PFSK-1 (cell line): Measurements from ENCODE around the gene BCL3.
A peak's percentile ranks its signal among the peaks of the same experiment; 100 is the strongest.

Source experiments
- FOXP2 ChIP-seq: optimal IDR thresholded peaks from 2 replicates; pipeline ENCODE3; 2011; ENCODE audit warnings: borderline replicate concordance, control low read depth, inconsistent platforms; ENCODE audit not compliant: insufficient read depth; ENCODE audit errors: extremely low read length, extremely low read depth
- POLR2AphosphoS5 ChIP-seq: IDR thresholded peaks from 2 replicates; pipeline ENCODE4 v1.6.1; 2012; ENCODE audit warnings: low read depth, mild to moderate bottlenecking, control low read depth, low read length, moderate library complexity
- SIN3A ChIP-seq: IDR thresholded peaks from 2 replicates; pipeline ENCODE4 v1.6.1; 2012; ENCODE audit warnings: mild to moderate bottlenecking, low read length, moderate library complexity, borderline replicate concordance; ENCODE audit not compliant: insufficient read depth
- TAF1 ChIP-seq: IDR thresholded peaks from 2 replicates; pipeline ENCODE4 v1.6.1; 2012; ENCODE audit warnings: low read length, control low read depth, borderline replicate concordance; ENCODE audit not compliant: insufficient read depth
- TF ChIP-seq, protein P1 (sequence below), 2 experiments: IDR thresholded peaks; 2 replicates each; pipeline versions ENCODE4 v1.6.1 to v1.8.0; 2011 to 2012; ENCODE audit warnings: low read depth in 2 of 2, low read length in 2 of 2, control low read depth in 1 of 2, inconsistent platforms in 1 of 2, mild to moderate bottlenecking in 1 of 2, moderate library complexity in 1 of 2; ENCODE audit not compliant: insufficient read depth in 1 of 2

The BCL3 gene

DNA sequence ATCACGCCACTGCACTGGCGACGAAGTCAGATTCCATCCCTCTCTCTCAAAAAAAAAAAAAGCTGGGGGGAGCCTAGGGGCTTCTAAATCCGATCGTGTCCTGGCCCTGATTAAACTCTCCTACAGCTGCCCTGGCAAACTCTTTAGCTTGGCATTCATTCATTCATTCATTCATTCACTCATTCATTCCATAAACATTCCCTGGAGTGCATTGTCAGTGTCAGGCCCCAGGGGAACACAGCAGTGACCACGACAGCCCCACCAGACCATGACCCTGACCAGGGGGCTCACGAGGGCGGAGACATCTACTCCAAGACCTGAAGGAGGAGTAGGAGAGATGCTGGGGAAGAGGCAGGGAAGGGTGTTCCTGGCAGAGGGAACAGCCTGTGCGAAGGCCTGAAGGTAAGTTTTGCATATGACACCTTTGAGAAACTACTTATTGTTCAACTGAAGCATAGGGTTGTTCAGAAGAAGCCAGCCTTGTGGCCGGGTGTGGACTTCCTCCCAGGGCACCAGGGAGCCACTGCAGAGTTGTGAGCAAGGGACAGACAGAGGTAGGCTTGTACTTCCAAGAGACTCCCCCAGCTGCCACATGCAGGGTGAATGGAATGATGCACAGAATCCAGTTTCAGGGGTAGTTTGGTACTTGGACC lies 25.1 kb upstream of the BCL3 start:
- no peak for TF ChIP-seq POLR2AphosphoS5
- TF ChIP-seq SIN3A: no peak
- no peak for TF ChIP-seq FOXP2
- TF ChIP-seq TAF1: no peak
- TF ChIP-seq, protein P1, sequence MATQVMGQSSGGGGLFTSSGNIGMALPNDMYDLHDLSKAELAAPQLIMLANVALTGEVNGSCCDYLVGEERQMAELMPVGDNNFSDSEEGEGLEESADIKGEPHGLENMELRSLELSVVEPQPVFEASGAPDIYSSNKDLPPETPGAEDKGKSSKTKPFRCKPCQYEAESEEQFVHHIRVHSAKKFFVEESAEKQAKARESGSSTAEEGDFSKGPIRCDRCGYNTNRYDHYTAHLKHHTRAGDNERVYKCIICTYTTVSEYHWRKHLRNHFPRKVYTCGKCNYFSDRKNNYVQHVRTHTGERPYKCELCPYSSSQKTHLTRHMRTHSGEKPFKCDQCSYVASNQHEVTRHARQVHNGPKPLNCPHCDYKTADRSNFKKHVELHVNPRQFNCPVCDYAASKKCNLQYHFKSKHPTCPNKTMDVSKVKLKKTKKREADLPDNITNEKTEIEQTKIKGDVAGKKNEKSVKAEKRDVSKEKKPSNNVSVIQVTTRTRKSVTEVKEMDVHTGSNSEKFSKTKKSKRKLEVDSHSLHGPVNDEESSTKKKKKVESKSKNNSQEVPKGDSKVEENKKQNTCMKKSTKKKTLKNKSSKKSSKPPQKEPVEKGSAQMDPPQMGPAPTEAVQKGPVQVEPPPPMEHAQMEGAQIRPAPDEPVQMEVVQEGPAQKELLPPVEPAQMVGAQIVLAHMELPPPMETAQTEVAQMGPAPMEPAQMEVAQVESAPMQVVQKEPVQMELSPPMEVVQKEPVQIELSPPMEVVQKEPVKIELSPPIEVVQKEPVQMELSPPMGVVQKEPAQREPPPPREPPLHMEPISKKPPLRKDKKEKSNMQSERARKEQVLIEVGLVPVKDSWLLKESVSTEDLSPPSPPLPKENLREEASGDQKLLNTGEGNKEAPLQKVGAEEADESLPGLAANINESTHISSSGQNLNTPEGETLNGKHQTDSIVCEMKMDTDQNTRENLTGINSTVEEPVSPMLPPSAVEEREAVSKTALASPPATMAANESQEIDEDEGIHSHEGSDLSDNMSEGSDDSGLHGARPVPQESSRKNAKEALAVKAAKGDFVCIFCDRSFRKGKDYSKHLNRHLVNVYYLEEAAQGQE (IDR thresholded peaks at IDR 0.05; ENCODE audit: insufficient read depth in 1 of 2, low read depth in 2 of 2, low read length in 2 of 2): no peak

DNA sequence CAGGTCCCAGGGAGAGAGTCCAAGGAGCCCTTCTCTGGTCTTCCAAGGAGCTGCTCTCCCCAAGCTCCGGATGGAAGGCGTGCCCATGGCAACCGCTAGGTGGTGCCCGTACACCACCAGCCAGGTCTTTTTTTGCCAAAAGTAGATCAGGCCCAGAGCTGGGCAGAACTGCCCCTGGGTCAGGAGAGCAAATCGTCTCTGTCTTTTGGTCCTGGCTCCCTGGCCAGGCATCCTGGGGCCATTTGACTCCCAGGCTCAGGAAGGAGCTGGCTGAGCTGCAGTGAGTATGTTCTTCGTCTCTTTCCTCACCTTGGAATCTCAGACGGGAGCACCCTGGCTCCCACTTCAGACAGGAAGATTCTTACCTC lies 24.6 kb upstream of the BCL3 start:
- TF ChIP-seq POLR2AphosphoS5: no peak
- peak; percentile 55 for TF ChIP-seq FOXP2

- TF ChIP-seq, protein P1 (IDR thresholded peaks at IDR 0.05; ENCODE audit: insufficient read depth in 1 of 2, low read depth in 2 of 2, low read length in 2 of 2): no peak
- TF ChIP-seq TAF1 (no peak), SIN3A (no peak), POLR2AphosphoS5 (no peak), FOXP2 (no peak)
Measured at GRCh38 chr19:44725251-44725650, 23.3 kb upstream of the BCL3 start.

GRCh38 chr19:44725684-44726083 lies 22.8 kb upstream of the BCL3 start:
- no peak for TF ChIP-seq TAF1
- TF ChIP-seq, protein P1 (IDR thresholded peaks at IDR 0.05; ENCODE audit: insufficient read depth in 1 of 2, low read depth in 2 of 2, low read length in 2 of 2): no peak
- TF ChIP-seq POLR2AphosphoS5: no peak
- TF ChIP-seq SIN3A: no peak
- no peak for TF ChIP-seq FOXP2

GRCh38 chr19:44726465-44726864 lies 22.0 kb upstream of the BCL3 start:
- TF ChIP-seq, protein P1 (IDR thresholded peaks at IDR 0.05; ENCODE audit: insufficient read depth in 1 of 2, low read depth in 2 of 2, low read length in 2 of 2): no peak
- no peak for TF ChIP-seq TAF1
- TF ChIP-seq POLR2AphosphoS5: no peak
- no peak for TF ChIP-seq FOXP2
- no peak for TF ChIP-seq SIN3A
